ENCODE measurements around the gene MPL.

The MPL gene

GRCh38 chr1:43305926-43306687 lies 31.5 kb upstream of the MPL start:
- no peak for DNase-seq (ENCODE audit: extremely low read depth, low read depth)
- TF ChIP-seq CTCF (IDR thresholded peaks at IDR 0.05; ENCODE audit: low read depth, low read length, missing control alignments): no peak

GRCh38 chr1:43306688-43307457 lies 30.7 kb upstream of the MPL start:
- no peak overlapping the region for H3K4me3 ChIP-seq (replicated peaks; ENCODE audit: low read depth, low read length)
- no peak for TF ChIP-seq CTCF (IDR thresholded peaks at IDR 0.05; ENCODE audit: low read depth, low read length, missing control alignments)
- no peak for DNase-seq (ENCODE audit: extremely low read depth, low read depth)

More at GRCh38 chr1:43305926-43306687, 31.5 kb upstream of the MPL start:
- H3K4me3 ChIP-seq (replicated peaks; ENCODE audit: low read depth, low read length): no peak overlapping the region

- no peak overlapping the region for H3K4me3 ChIP-seq (replicated peaks; ENCODE audit: low read depth, low read length)
- no peak for TF ChIP-seq CTCF (IDR thresholded peaks at IDR 0.05; ENCODE audit: low read depth, low read length, missing control alignments)
- no peak for DNase-seq (ENCODE audit: extremely low read depth, low read depth)
Observed at GRCh38 chr1:43307458-43308158, 30.0 kb upstream of the MPL start.

- DNase-seq (ENCODE audit: extremely low read depth, low read depth): no peak
- no peak overlapping the region for H3K4me3 ChIP-seq (replicated peaks; ENCODE audit: low read depth, low read length)
- TF ChIP-seq CTCF (IDR thresholded peaks at IDR 0.05; ENCODE audit: low read depth, low read length, missing control alignments): no peak
Observed at GRCh38 chr1:43308635-43309404, 28.8 kb upstream of the MPL start.

GRCh38 chr1:43309405-43310025 lies 28.1 kb upstream of the MPL start:
- no peak for DNase-seq (ENCODE audit: extremely low read depth, low read depth)
- no peak for TF ChIP-seq CTCF (IDR thresholded peaks at IDR 0.05; ENCODE audit: low read depth, low read length, missing control alignments)
- H3K4me3 ChIP-seq (replicated peaks; ENCODE audit: low read depth, low read length): no peak overlapping the region

- DNase-seq (ENCODE audit: extremely low read depth, low read depth): no peak
- no peak for TF ChIP-seq CTCF (IDR thresholded peaks at IDR 0.05; ENCODE audit: low read depth, low read length, missing control alignments)
- no peak overlapping the region for H3K4me3 ChIP-seq (replicated peaks; ENCODE audit: low read depth, low read length)
Observed at GRCh38 chr1:43311521-43311920, 26.1 kb upstream of the MPL start.
